ENCODE data around the gene EEF1A2. TPM values are rescaled to one million over a fixed set of nuclear protein-coding genes. Genes with fewer than 3 reads are reported as not detected.

The EEF1A2 gene
- total and polyA plus RNA-seq, 2 of the 4 experiments (the other 2 are of a cell fraction): 1.3 to 4.6 TPM

DNA sequence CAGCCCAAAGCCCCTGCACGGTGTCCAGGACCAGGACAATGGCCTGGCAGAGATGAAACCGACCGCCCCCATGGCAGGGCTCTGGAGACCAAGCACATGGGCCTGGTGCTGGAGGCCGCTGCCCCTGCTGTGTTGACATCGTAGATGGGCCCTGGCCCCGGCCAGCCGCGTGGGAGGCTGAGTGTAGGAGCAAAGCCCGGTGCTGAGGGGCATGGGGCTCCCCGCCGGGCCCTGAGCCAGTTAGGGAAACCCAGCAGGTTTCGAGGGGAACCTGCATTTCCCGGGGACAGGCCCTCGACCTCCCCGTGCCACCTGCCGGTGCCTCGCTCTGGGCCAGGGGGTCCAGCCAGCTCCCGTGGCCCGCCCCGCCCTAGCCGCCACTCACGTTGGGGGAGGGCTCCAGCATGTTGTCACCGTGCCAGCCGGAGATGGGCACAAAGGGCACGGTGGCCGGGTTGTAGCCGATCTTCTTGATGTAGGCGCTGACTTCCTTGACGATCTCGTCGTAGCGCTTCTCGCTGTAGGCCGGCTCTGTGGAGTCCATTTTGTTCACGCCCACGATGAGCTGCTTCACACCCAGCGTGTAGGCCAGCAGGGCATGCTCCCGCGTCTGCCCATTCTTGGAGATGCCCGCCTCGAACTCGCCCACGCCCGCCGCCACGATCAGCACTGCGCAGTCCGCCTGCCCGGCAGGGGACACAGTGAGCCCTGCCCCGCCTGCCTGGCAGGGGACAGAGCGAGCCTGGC, 4.3 kb downstream of the EEF1A2 start:
- Histone ChIP-seq H3K56ac (ENCODE audit: extremely low read depth, insufficient read depth, low read length) (no peak overlapping the region), H2BK5ac (ENCODE audit: low read depth, low read length, poor library complexity, severe bottlenecking) (no peak overlapping the region), H3K14ac (replicated peaks; ENCODE audit: low read depth, low read length) (no peak overlapping the region), H3K79me1 (ENCODE audit: low read depth in 1 of 2, low read length in 2 of 2) (no peaks in the 10 kb centered on the region), H3K23ac (ENCODE audit: low read depth, low read length) (no peak overlapping the region), H4K91ac (ENCODE audit: insufficient read depth, low read depth, low read length) (no peak overlapping the region), H3K4me1 (ENCODE audit: control insufficient read depth, insufficient read depth, low read length) (0 out of 2 replicates have a peak, but pooled peaks cover 3% of the 10 kb centered on the region), H3K4me3 (ENCODE audit: insufficient read depth, low read depth, low read length) (no peak overlapping the region), H2AFZ (replicated peaks; ENCODE audit: low read length, poor library complexity) (no peak overlapping the region), H2BK20ac (ENCODE audit: low read depth, low read length) (no peak overlapping the region), H2AK9ac (replicated peaks; ENCODE audit: low read depth, low read length, poor library complexity) (no peak overlapping the region), H2AK5ac (ENCODE audit: low read depth, low read length) (no peak overlapping the region), H4K20me1 (ENCODE audit: insufficient read depth, low read length) (peaks cover 4% of the 10 kb centered on the region), H4K5ac (ENCODE audit: low read depth, low read length) (no peak overlapping the region), H3K9me3 (ENCODE audit: control insufficient read depth, insufficient read depth, low read length) (no peaks in the 10 kb centered on the region), H3K9me1 (ENCODE audit: insufficient read depth, low read length) (no peaks in the 10 kb centered on the region), H3K4me2 (ENCODE audit: low read depth, low read length) (no peak overlapping the region), H2BK15ac (ENCODE audit: low read depth, low read length) (no peak overlapping the region), H3K36me3 (ENCODE audit: control insufficient read depth, insufficient read depth, low read length) (no peaks in the 10 kb centered on the region), H3K27ac (ENCODE audit: insufficient read depth, low read length) (no peak overlapping the region), H3K4ac (ENCODE audit: low read depth, low read length) (no peak overlapping the region), H2BK120ac (ENCODE audit: low read depth, low read length) (no peak overlapping the region), H4K8ac (ENCODE audit: low read depth in 2 of 2, low read length in 2 of 2) (no peak overlapping the region), H3K18ac (ENCODE audit: low read depth, low read length) (no peak overlapping the region), H3K9ac (ENCODE audit: low read depth, low read length) (no peak overlapping the region), H3K27me3 (ENCODE audit: control insufficient read depth, insufficient read depth, low read length) (peaks cover 7% of the 10 kb centered on the region)
- ChIA-PET CTCF (no interaction called here), POLR2A (ENCODE audit: unreplicated experiment) (no interaction called here)
- ATAC-seq (ENCODE audit: low read depth): no peak
- no TSS peak for BruUV-seq (replicated peaks)
- 81% methylated on average over 32 of the region's 51 CpGs; no CpG with 5 or more reads in 1 of the 2 experiments for WGBS, 2 experiments (ENCODE audit: extremely low coverage in 2 of 2, insufficient read length in 1 of 2)
- TF ChIP-seq CEBPB (IDR thresholded peaks at IDR 0.05; ENCODE audit: low read depth, low read length) (no peak), NFE2L2 (IDR thresholded peaks at IDR 0.05; ENCODE audit: low read depth, low read length) (no peak), MAZ (IDR thresholded peaks at IDR 0.05; ENCODE audit: borderline replicate concordance, low read depth, low read length) (no peak), MXI1 (IDR thresholded peaks at IDR 0.05; ENCODE audit: borderline replicate concordance, low read depth, low read length) (no peak), RCOR1 (IDR thresholded peaks at IDR 0.05; ENCODE audit: insufficient replicate concordance, low read length) (no peak), MAFK (IDR thresholded peaks at IDR 0.05; ENCODE audit: low read depth, low read length) (no peak), POLR2A (IDR thresholded peaks at IDR 0.05; ENCODE audit: low read depth, low read length) (no peak), BHLHE40 (IDR thresholded peaks at IDR 0.05; ENCODE audit: low read depth, low read length) (no peak), SMC3 (IDR thresholded peaks at IDR 0.05; ENCODE audit: low read depth, low read length) (no peak), FOS (IDR thresholded peaks at IDR 0.05; ENCODE audit: low read depth, low read length) (no peak), RAD21 (IDR thresholded peaks at IDR 0.05; ENCODE audit: low read length) (no peak)
- TF ChIP-seq, protein P1, sequence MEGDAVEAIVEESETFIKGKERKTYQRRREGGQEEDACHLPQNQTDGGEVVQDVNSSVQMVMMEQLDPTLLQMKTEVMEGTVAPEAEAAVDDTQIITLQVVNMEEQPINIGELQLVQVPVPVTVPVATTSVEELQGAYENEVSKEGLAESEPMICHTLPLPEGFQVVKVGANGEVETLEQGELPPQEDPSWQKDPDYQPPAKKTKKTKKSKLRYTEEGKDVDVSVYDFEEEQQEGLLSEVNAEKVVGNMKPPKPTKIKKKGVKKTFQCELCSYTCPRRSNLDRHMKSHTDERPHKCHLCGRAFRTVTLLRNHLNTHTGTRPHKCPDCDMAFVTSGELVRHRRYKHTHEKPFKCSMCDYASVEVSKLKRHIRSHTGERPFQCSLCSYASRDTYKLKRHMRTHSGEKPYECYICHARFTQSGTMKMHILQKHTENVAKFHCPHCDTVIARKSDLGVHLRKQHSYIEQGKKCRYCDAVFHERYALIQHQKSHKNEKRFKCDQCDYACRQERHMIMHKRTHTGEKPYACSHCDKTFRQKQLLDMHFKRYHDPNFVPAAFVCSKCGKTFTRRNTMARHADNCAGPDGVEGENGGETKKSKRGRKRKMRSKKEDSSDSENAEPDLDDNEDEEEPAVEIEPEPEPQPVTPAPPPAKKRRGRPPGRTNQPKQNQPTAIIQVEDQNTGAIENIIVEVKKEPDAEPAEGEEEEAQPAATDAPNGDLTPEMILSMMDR (conservative IDR thresholded peaks at IDR 0.05; ENCODE audit: low read depth, low read length): no peak
- TF ChIP-seq, protein P2, sequence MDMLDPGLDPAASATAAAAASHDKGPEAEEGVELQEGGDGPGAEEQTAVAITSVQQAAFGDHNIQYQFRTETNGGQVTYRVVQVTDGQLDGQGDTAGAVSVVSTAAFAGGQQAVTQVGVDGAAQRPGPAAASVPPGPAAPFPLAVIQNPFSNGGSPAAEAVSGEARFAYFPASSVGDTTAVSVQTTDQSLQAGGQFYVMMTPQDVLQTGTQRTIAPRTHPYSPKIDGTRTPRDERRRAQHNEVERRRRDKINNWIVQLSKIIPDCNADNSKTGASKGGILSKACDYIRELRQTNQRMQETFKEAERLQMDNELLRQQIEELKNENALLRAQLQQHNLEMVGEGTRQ (IDR thresholded peaks at IDR 0.05; ENCODE audit: low read depth, low read length): no peak
- intact Hi-C loops (cut with micrococcal nuclease) (no loop called here), dilution Hi-C loops (cut with HindIII; ENCODE audit: low sequenced_read_pairs, unreplicated experiment) (no loop called here), in situ Hi-C loops (cut with MboI; ENCODE audit: low sequenced_read_pairs) (no loop called here)
- DNase-seq: no peak

Data from IMR-90 (cell line).